Measurements from ENCODE around the gene KLF3. TPM values are rescaled to one million over a fixed set of nuclear protein-coding genes. Genes with fewer than 3 reads are reported as not detected.

Gene KLF3
- total and polyA plus RNA-seq, 2 experiments from 2014 or later, result 15.0 to 16.5 TPM

GRCh38 chr4:38664706-38665401 lies 855 bp downstream of the KLF3 start (continued):
- no peak for TF ChIP-seq ZNF462 (CRISPR knock-in tag; IDR thresholded peaks at IDR 0.05)

- no peak for DNase-seq (ENCODE audit: low spot score)
- peaks cover 47% of the 10 kb centered on the region for H3K79me2 ChIP-seq (replicated peaks; ENCODE audit: insufficient read depth)
- no peaks in the 10 kb centered on the region for H3K9me2 ChIP-seq (ENCODE audit: insufficient read depth)
- Mint-ChIP-seq H3K27ac (no peak overlapping the region; the same call in 1 of the 2 replicates), H3K9me3 (peaks cover 2% of the 10 kb centered on the region; the same call in 1 of the 3 replicates), H3K4me1 (peaks cover 62% of the 10 kb centered on the region), H3K27me3 (ENCODE audit: insufficient read depth, low read depth, poor library complexity) (peaks cover 19% of the 10 kb centered on the region), H3K36me3 (ENCODE audit: low read depth) (peaks cover 11% of the 10 kb centered on the region; the same call in 2 of the 3 replicates), H3K4me3 (peak overlapping the region; percentile 95)
- peak overlapping the region; percentile 86 for H3K4me2 ChIP-seq
- peak overlapping the region; percentile 88 for H3K27ac ChIP-seq (ENCODE audit: low read depth)
- no peak for ATAC-seq
- H3F3A ChIP-seq (replicated peaks; ENCODE audit: low read depth), result 0 out of 2 replicates have a peak, but pooled peaks cover 3% of the 10 kb centered on the region
- H3K36me3 ChIP-seq (ENCODE audit: insufficient read depth), result no peaks in the 10 kb centered on the region
- peaks cover 44% of the 10 kb centered on the region for H3K4me1 ChIP-seq (ENCODE audit: insufficient read depth)
- no peak overlapping the region for H2AFZ ChIP-seq
- no peaks in the 10 kb centered on the region for H4K20me1 ChIP-seq (replicated peaks; ENCODE audit: insufficient read depth)
- H3K27me3 ChIP-seq (ENCODE audit: insufficient read depth), result peaks cover 33% of the 10 kb centered on the region
- H3K4me3 ChIP-seq, result peak overlapping the region; percentile 75
- TF ChIP-seq NANOG (IDR thresholded peaks at IDR 0.05; ENCODE audit: borderline replicate concordance) (no peak), ZNF114 (CRISPR knock-in tag; IDR thresholded peaks at IDR 0.05) (no peak), CREB1 (CRISPR knock-in tag; IDR thresholded peaks at IDR 0.05; ENCODE audit: low read depth) (no peak), REST (IDR thresholded peaks at IDR 0.05; ENCODE audit: unreplicated experiment) (no peak), ZNF331 (CRISPR knock-in tag; IDR thresholded peaks at IDR 0.05; ENCODE audit: low read depth) (no peak), STAT1 (IDR thresholded peaks at IDR 0.05; ENCODE audit: unreplicated experiment) (no peak), JUNB (IDR thresholded peaks at IDR 0.05; ENCODE audit: unreplicated experiment) (no peak), POLR2AphosphoS5 (IDR thresholded peaks at IDR 0.05; ENCODE audit: low read depth) (no peak)
- TF ChIP-seq, protein P1, sequence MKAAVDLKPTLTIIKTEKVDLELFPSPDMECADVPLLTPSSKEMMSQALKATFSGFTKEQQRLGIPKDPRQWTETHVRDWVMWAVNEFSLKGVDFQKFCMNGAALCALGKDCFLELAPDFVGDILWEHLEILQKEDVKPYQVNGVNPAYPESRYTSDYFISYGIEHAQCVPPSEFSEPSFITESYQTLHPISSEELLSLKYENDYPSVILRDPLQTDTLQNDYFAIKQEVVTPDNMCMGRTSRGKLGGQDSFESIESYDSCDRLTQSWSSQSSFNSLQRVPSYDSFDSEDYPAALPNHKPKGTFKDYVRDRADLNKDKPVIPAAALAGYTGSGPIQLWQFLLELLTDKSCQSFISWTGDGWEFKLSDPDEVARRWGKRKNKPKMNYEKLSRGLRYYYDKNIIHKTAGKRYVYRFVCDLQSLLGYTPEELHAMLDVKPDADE (IDR thresholded peaks at IDR 0.05), result no peak
Measured at GRCh38 chr4:38665551-38666411, 1.8 kb downstream of the KLF3 start.
